GM12892 (cell line): ENCODE data around the gene PDZD2.

Source experiments
- POLR2AphosphoS5 ChIP-seq: IDR thresholded peaks from 2 replicates; pipeline ENCODE4 v1.6.1; 2011; ENCODE audit warnings: low read depth, low read length, control low read depth
- TAF1 ChIP-seq: IDR thresholded peaks from 2 replicates; pipeline ENCODE4 v1.6.1; 2011; ENCODE audit warnings: low read depth, mild to moderate bottlenecking, control low read depth, low read length, borderline replicate concordance

- TF ChIP-seq POLR2AphosphoS5 (no peak), TAF1 (no peak)
Observed at GRCh38 chr5:31833710-31834109, 194.8 kb downstream of the PDZD2 start.
